Kidney (tissue), 14 donors: ENCODE data around the gene HLX. TPM values are rescaled to one million over a fixed set of nuclear protein-coding genes. Genes with fewer than 3 reads are reported as not detected.

Experiments used
- DNase-seq, 5 donors: peaks; one replicate each; pipeline ENCODE4 v3.0.0-alpha.2; 2013 to 2020
- FAIRE-seq: peaks from 2 replicates; lab custom pipeline; 2012; peaks lifted over from hg19 to GRCh38; lab: Jason Lieb, UNC
- H3K27ac ChIP-seq, 2 donors: one replicate each; pipeline ENCODE4 v1.7.0; 2013; ENCODE audit warnings: low read depth in 2 of 2, low read length in 2 of 2, inconsistent platforms in 1 of 2
- H3K27me3 ChIP-seq: one replicate; pipeline ENCODE4 v1.7.1; 2013; ENCODE audit warnings: low read length, inconsistent platforms; ENCODE audit not compliant: control insufficient read depth, insufficient read depth
- H3K36me3 ChIP-seq, 3 donors: one replicate each; pipeline versions ENCODE4 v1.7.0 to v1.7.1; 2013; ENCODE audit warnings: low read length in 3 of 3, control low read depth in 1 of 3, inconsistent platforms in 1 of 3; ENCODE audit not compliant: insufficient read depth in 3 of 3, control insufficient read depth in 2 of 3
- H3K4me1 ChIP-seq, 3 donors: one replicate each; pipeline versions ENCODE4 v1.7.0 to v1.7.1; 2013; ENCODE audit warnings: low read length in 3 of 3, inconsistent platforms in 1 of 3, low read depth in 1 of 3; ENCODE audit not compliant: control insufficient read depth in 2 of 3, insufficient read depth in 2 of 3
- H3K4me3 ChIP-seq, 3 donors: one replicate each; pipeline versions ENCODE4 v1.7.0 to v1.8.1; 2013; ENCODE audit warnings: low read length in 3 of 3, control low read depth in 1 of 3, inconsistent platforms in 1 of 3
- H3K9ac ChIP-seq, 3 donors: one replicate each; pipeline versions ENCODE4 v1.7.0 to v1.7.1; 2013; ENCODE audit warnings: low read length in 3 of 3, control low read depth in 1 of 3, inconsistent platforms in 1 of 3
- H3K9me3 ChIP-seq, 3 donors: one replicate each; pipeline versions ENCODE4 v1.7.0 to v1.7.1; 2013; ENCODE audit warnings: low read length in 3 of 3, control low read depth in 1 of 3, inconsistent platforms in 1 of 3; ENCODE audit not compliant: control insufficient read depth in 2 of 3, insufficient read depth in 1 of 3
- intact Hi-C: fragments of 100-400 bp; cut with DNase I; formaldehyde crosslinking; loops from one replicate; pipeline ENCODE4 v1.11.1; 2022
- polyA plus RNA-seq: library from polyadenylated mRNA; stranded (reverse); fragments of 350-450 nt; fragmentation: Illumina TruSeq; extraction: RNeasy Lipid Tissue Mini Kit (QIAGEN cat#74804); gene quantifications from one replicate; pipeline ENCODE4 v1.2.3, GENCODE V29; 2014; ENCODE audit warnings: low read depth, low replicate concordance; ENCODE audit not compliant: insufficient read depth
- total RNA-seq: library from RNA; stranded (reverse); fragmentation: NEBNext Ultra II Directional; extraction: Animal tissue kit (Norgen Biotek cat#: 25700); gene quantifications from one replicate; pipeline ENCODE4 v1.2.1, GENCODE V29; 2021
- TF ChIP-seq, protein P1 (sequence below): IDR thresholded peaks from 3 replicates; pipeline ENCODE4 v1.5.1; 2012; ENCODE audit warnings: mild to moderate bottlenecking, moderate library complexity, borderline replicate concordance; ENCODE audit not compliant: insufficient read depth; ENCODE audit errors: extremely low read depth
- donor health status: control.
- donor health status: control.
- donor health status: control.
- donor health status: control.
- donor health status: control.
- donor health status: DM: yes; HTN: yes; CAD: no.
- donor health status: Normal renal cell carcinoma (clear cell type).

Gene HLX
- total and polyA plus RNA-seq, 2 donors from 2014 or later = 4.7 to 8.2 TPM

DNA sequence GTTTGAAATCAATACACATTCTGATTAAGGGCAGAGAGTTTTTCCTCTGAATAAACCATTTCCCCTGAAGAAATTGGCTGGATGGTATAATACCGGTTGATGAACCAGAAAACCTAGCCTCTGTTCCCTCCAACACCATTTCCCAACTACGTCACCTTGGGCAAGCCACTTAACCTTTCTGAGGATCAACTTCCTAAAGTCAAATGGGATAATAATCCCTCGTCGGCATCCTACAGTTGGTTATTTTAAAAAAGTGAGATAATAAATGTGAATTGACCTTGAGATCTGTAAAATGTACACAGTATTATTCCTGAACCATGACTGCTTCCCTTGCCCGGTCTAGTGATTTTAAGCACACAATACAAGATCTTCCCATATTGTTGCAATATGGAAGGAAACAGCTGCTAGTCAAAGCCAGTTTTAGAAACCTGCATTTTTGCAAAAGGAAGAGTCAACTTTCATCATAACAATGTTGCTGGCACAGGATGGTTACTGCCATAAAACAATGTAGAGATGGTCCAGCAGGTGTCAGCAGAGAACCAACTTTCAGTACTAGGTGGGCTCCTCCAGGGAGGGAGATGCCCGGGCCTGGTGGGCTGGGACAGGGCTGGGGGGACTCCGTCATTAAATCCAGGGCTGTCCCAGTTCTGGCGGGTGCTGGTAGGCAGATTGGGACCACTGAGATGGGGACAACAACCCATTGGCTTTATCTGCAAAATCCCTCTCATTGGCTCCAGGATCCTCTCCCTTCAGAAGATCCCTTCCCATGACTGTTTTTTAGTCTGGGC lies 5.2 kb upstream of the HLX start:
- H3K27me3 ChIP-seq = peaks cover 23% of the 10 kb centered on the region
- DNase-seq (peak in 4 of 5 donors; percentile 64 to 74 (median 70)), FAIRE-seq (no peak)
- TF ChIP-seq, protein P1, sequence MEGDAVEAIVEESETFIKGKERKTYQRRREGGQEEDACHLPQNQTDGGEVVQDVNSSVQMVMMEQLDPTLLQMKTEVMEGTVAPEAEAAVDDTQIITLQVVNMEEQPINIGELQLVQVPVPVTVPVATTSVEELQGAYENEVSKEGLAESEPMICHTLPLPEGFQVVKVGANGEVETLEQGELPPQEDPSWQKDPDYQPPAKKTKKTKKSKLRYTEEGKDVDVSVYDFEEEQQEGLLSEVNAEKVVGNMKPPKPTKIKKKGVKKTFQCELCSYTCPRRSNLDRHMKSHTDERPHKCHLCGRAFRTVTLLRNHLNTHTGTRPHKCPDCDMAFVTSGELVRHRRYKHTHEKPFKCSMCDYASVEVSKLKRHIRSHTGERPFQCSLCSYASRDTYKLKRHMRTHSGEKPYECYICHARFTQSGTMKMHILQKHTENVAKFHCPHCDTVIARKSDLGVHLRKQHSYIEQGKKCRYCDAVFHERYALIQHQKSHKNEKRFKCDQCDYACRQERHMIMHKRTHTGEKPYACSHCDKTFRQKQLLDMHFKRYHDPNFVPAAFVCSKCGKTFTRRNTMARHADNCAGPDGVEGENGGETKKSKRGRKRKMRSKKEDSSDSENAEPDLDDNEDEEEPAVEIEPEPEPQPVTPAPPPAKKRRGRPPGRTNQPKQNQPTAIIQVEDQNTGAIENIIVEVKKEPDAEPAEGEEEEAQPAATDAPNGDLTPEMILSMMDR = peak; percentile 60
- H3K36me3 ChIP-seq = no peaks in the 10 kb centered on the region
- H3K9ac ChIP-seq = no peak overlapping the region
- peaks cover 0 to 3% (median 0%) of the 10 kb centered on the region in 3 donors for H3K4me1 ChIP-seq
- no peak overlapping the region for H3K4me3 ChIP-seq
- H3K9me3 ChIP-seq = no peaks in the 10 kb centered on the region
- no peak overlapping the region for H3K27ac ChIP-seq
- intact Hi-C loops = loop anchor here (10.0 kb wide), 1 partner anchor 561 kb away; no protein-coding TSS in a partner anchor

DNA sequence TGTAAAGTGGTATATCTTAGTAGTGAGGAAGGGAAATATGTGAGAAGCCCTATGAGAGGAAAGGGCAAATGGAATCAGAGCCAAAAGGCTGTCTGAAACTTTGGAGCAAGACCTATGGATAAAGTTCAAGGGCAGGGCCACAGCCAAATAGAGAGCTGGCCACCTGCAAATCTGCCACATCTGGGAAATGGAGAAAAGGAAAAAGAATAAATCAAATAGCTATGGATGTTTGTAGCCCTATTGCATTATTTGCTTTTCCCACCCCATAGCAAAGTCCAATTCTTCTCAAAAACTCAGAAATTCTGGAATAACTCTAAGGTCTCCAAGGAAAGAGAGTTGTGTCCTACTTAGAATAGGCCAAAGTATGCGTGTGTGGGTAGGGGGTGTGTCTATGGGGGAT lies 4.0 kb upstream of the HLX start:
- DNase-seq (no peak), FAIRE-seq (no peak)
- intact Hi-C loops = loop anchor here (10.0 kb wide), 1 partner anchor 560 kb away; no protein-coding TSS in a partner anchor
- Histone ChIP-seq H3K4me1 (peaks cover 0 to 3% (median 0%) of the 10 kb centered on the region in 3 donors), H3K27me3 (peaks cover 24% of the 10 kb centered on the region), H3K4me3 (no peak overlapping the region), H3K27ac (no peak overlapping the region), H3K36me3 (no peaks in the 10 kb centered on the region), H3K9ac (no peak overlapping the region), H3K9me3 (no peaks in the 10 kb centered on the region)
- TF ChIP-seq, protein P1 = no peak

DNA sequence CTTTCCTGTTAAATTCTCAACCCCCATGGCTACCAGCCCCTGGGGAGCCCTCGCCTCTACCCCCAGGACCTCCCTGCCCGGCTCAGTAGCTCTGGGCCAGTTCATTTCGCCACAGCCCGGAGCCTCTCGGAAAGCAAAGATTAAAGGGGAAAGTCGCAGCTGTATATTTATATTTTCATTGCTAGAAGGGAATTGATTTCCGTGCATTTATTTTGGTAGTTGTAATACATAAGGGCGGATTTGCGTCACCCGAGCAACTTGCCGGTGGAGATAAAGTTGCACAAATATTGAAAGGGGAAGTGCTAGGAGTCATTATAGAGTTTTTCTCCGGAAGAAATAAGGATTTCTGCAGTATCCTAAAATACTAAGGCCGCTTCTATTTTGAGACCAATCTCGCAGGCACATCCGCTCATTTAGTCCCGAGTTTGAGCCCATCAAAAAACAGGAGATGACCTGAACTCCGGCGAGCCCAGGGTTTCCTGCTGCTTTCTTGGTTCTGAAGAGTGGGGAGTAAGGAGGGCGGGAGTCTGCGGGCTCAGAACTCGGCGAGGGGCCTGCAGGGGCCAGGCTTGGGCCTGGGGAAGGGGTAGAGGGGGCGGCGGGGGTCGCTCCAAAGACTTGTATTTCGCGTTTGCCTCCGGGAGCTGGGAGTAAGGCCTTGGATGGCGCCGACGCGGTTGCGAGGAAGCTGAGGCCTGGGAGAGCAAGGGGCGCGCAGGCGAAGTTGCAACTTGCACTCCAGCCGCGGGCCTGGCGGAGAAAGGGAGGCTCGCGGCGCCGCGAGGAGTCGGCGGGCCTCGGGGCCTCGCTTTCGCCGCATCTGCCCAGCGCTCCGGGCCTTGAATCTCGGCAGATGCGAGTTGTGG lies 2.5 kb upstream of the HLX start:
- H3K36me3 ChIP-seq = no peaks in the 10 kb centered on the region
- no peaks in the 10 kb centered on the region for H3K9me3 ChIP-seq
- peaks cover 35% of the 10 kb centered on the region for H3K27me3 ChIP-seq
- H3K4me1 ChIP-seq = peaks cover 0 to 3% (median 0%) of the 10 kb centered on the region in 3 donors
- H3K4me3 ChIP-seq = peak overlapping the region in 1 of 3 donors; percentile 28
- no peak for FAIRE-seq
- intact Hi-C loops = loop anchor here (10.0 kb wide), 1 partner anchor 558 kb away; no protein-coding TSS in a partner anchor
- peak overlapping the region; percentile 58 to 79 for H3K27ac ChIP-seq
- peak; percentile 65 to 77 (median 73) for DNase-seq
- TF ChIP-seq, protein P1 = no peak
- H3K9ac ChIP-seq = no peak overlapping the region
